HUES6 (cell line): ENCODE data around the gene TAC4.

ENCODE experiments used
- H3K27ac ChIP-seq: 2 replicates; pipeline ENCODE4 v1.7.0; 2013; ENCODE audit warnings: low read depth, mild to moderate bottlenecking, low read length, inconsistent platforms
- H3K27me3 ChIP-seq: 2 replicates; pipeline ENCODE4 v1.6.1; 2013; ENCODE audit warnings: low read length; ENCODE audit not compliant: control insufficient read depth, insufficient read depth
- H3K36me3 ChIP-seq: 2 replicates; pipeline ENCODE4 v1.6.1; 2013; ENCODE audit warnings: low read length; ENCODE audit not compliant: control insufficient read depth, insufficient read depth
- H3K4me1 ChIP-seq: 2 replicates; pipeline ENCODE4 v1.6.1; 2013; ENCODE audit warnings: low read length; ENCODE audit not compliant: control insufficient read depth, insufficient read depth
- H3K4me3 ChIP-seq: 2 replicates; pipeline ENCODE4 v1.5.1; 2013; ENCODE audit warnings: low read depth, low read length
- H3K9ac ChIP-seq: one replicate; pipeline ENCODE4 v1.6.1; 2013; ENCODE audit warnings: mild to moderate bottlenecking, low read length
- H3K9me3 ChIP-seq: 2 replicates; pipeline ENCODE4 v1.6.1; 2013; ENCODE audit warnings: low read depth, low read length; ENCODE audit not compliant: control insufficient read depth, insufficient read depth

The TAC4 gene

DNA sequence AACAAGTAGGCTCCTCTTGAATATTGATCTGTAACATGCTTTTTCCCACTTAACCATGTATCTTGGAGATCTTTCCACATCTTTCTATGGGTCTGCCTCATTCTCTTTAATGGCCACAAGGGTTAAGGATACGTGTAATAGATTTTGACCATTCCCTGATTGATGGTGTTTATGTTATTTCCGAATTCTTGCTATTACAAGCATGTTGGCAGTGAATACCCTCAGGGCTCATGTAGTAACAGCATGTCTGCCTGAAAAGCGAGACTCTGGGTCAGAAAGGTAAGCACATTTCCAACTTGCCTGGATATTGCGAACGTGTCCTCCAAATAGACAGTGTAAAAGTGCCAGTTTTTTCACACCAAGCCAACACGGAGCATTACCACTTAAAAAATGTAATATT, 5.0 kb downstream of the TAC4 start:
- Histone ChIP-seq H3K4me1 (peaks cover 1% of the 10 kb centered on the region; the same call in 1 of the 2 replicates), H3K4me3 (no peak overlapping the region), H3K27ac (no peak overlapping the region), H3K9ac (no peak overlapping the region), H3K9me3 (no peaks in the 10 kb centered on the region), H3K36me3 (peaks cover 15% of the 10 kb centered on the region; the same call in 1 of the 2 replicates), H3K27me3 (no peaks in the 10 kb centered on the region)

DNA sequence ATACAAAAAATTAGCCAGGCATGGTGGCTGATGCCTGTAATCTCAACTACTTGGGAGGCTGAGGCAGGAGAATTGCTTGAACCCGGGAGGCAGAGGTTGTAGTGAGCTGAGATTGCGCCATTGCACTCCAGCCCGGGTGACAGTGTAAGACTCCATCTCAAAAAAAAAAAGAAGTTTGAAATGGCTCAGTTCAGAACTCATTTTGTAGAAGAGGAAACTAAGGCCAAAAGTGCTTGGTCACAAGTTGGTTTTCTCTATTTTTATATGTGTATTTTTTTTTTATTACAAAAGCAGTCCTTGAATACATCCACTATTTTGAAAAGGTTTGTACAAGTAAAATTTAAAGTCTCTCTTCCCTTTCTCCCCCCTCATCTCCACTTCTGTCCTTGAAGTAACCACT, 5.5 kb downstream of the TAC4 start:
- H3K27me3 ChIP-seq = no peaks in the 10 kb centered on the region
- H3K36me3 ChIP-seq = peaks cover 15% of the 10 kb centered on the region; the same call in 1 of the 2 replicates
- no peak overlapping the region for H3K9ac ChIP-seq
- H3K9me3 ChIP-seq = no peaks in the 10 kb centered on the region
- no peak overlapping the region for H3K27ac ChIP-seq
- no peaks in the 10 kb centered on the region for H3K4me1 ChIP-seq
- H3K4me3 ChIP-seq = no peak overlapping the region

DNA sequence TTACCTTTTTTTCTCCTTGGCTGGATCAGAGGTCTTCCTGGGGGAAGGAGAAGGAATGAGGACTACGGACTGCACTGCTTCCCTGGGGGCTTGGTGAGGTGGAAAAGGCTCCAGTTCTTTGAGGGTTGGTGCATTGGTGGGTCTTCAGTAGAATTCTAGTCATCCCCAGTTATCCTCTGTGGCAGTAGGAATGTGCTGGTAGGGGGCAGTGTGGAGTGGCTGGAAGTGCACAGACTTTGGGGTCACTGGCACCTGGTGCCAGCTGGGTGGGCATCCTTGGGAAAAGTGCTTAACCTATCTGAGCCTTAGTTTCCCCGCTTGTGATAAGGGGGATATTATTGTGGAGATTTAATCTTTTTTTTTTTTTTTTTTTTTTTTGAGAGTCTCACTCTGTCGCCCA, 6.3 kb downstream of the TAC4 start:
- no peaks in the 10 kb centered on the region for H3K4me1 ChIP-seq

DNA sequence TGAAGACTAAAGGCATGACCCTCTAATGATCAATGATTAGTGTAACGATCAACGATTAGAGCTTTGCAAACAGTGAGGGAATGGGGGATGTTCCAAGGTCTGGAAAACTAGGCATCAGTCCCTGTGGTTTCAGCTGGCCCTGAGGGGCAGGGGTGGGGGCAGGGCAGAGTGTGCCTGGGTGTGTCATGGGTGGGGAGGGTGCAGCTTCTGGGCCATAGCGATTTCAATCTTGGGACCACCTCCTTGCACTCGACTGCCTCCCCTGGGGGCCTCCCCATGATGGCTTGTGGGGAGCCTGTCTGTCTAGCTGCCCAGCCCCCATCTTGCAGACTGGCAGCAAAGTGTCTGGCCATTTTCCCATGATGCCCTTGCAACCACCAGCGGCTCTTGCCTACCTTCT, 8.4 kb downstream of the TAC4 start:
- Histone ChIP-seq H3K9me3 (no peaks in the 10 kb centered on the region), H3K4me1 (no peaks in the 10 kb centered on the region), H3K27ac (no peak overlapping the region), H3K9ac (no peak overlapping the region), H3K36me3 (peaks cover 20% of the 10 kb centered on the region), H3K27me3 (no peaks in the 10 kb centered on the region), H3K4me3 (no peak overlapping the region)

More for the DNA sequence above, 6.3 kb downstream of the TAC4 start:
- Histone ChIP-seq H3K9me3 (no peaks in the 10 kb centered on the region), H3K4me3 (no peak overlapping the region), H3K9ac (no peak overlapping the region), H3K27me3 (no peaks in the 10 kb centered on the region), H3K27ac (no peak overlapping the region), H3K36me3 (peaks cover 15% of the 10 kb centered on the region)

DNA sequence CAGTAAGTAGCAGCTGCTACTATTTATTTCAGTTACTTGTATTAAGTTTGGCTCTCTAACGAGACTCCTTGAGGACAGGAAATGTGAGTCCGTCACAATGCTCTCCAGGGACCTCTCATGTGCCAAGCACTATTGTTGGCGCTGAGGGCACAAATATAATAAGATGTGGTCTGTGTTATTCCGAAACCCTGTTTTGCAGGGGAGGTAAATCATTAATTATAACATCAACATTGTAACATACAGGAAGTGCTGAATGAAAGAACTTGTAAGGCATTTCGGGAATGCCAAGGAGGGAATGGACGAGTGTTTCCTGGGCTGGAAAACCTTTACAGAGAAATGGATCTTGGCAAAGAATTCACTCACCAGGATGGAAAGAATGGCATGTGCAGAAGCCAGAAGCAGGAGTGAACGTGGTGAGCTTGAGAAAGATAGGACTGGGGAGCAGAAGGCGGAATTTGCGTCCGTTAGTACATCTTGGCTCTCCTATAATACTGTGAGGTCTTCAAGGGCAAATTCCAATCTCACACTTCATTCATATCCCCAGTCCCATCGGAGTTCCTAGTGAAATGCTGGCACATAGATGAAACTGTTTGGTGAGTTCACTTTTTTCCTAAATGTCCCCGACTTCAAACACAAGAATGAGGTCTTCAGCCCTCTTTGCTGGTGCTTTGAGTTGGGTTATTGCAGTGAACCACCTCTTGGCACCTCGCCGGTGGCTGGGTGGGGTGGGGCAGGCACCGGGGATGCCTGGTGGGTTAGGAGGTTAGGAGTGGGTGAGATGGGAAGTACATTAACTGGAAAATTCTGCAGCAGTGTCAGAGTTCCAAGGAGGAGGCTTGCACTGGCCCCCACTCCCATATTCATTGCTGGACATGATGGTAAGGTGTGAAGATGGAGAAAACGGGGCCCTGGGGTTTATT, 11.5 kb downstream of the TAC4 start:
- peaks cover 43% of the 10 kb centered on the region for H3K36me3 ChIP-seq
- H3K9me3 ChIP-seq = no peaks in the 10 kb centered on the region
- H3K27me3 ChIP-seq = no peaks in the 10 kb centered on the region
- no peak overlapping the region for H3K27ac ChIP-seq
- no peak overlapping the region for H3K4me3 ChIP-seq
- no peaks in the 10 kb centered on the region; the same call in 1 of the 2 replicates for H3K4me1 ChIP-seq
- no peak overlapping the region for H3K9ac ChIP-seq

DNA sequence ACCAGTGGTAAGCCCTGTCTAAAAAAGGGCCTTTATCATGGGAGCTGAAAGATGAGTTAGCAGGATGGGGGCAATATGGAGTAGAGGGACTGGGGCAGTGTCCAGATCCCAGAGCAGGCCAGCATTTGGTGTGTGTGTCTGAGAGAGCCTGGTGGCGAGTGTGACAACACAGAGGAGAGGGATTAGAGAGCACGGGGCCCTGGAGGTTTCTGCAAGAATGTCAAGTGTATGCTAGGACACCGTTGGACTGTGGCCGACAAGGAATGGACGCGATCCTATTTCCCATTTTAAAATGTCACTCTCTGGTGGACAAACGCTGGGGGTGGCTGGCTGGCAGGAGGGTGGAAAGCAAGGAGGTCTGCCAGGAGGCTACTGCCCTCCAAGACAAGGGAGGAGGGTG, 12.4 kb downstream of the TAC4 start:
- H3K4me1 ChIP-seq = no peaks in the 10 kb centered on the region; the same call in 1 of the 2 replicates
- no peaks in the 10 kb centered on the region for H3K27me3 ChIP-seq
- H3K27ac ChIP-seq = no peak overlapping the region
- H3K9ac ChIP-seq = no peak overlapping the region
- no peaks in the 10 kb centered on the region for H3K9me3 ChIP-seq
- H3K36me3 ChIP-seq = peaks cover 50% of the 10 kb centered on the region
- no peak overlapping the region for H3K4me3 ChIP-seq

DNA sequence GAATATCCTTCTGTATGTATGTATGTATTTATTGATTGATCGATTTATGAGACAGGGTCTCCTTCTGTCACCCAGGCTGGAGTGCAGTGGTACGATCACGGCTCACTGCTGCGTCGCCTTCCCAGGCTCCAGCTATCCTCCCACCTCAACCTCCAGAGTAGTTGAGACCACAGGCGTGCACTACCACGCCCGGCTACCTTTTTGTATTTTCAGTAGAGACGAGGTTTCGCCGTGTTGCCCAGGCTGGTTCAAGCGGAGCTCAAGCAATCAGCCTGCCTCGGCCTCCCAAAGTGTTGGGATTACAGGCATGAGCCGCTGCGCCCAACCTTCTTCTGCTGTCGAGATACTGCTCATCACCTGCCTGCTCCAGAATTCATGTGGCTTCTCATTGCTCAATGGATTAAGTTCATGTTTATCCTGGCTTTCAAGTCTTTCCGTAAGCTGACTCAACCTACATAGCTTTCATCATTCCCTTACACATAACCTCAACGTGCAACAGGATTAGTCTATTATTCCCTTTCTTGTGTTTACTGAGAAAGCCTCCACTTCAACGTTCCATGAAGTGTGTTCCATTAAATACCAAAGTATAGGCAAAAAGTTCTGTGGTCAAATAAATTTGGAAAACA, 13.6 kb downstream of the TAC4 start:
- H3K27ac ChIP-seq = no peak overlapping the region
- H3K4me1 ChIP-seq = no peaks in the 10 kb centered on the region; the same call in 1 of the 2 replicates
- H3K9me3 ChIP-seq = no peaks in the 10 kb centered on the region
- no peaks in the 10 kb centered on the region for H3K27me3 ChIP-seq
- no peak overlapping the region for H3K9ac ChIP-seq
- H3K36me3 ChIP-seq = peaks cover 60% of the 10 kb centered on the region
- H3K4me3 ChIP-seq = no peak overlapping the region

DNA sequence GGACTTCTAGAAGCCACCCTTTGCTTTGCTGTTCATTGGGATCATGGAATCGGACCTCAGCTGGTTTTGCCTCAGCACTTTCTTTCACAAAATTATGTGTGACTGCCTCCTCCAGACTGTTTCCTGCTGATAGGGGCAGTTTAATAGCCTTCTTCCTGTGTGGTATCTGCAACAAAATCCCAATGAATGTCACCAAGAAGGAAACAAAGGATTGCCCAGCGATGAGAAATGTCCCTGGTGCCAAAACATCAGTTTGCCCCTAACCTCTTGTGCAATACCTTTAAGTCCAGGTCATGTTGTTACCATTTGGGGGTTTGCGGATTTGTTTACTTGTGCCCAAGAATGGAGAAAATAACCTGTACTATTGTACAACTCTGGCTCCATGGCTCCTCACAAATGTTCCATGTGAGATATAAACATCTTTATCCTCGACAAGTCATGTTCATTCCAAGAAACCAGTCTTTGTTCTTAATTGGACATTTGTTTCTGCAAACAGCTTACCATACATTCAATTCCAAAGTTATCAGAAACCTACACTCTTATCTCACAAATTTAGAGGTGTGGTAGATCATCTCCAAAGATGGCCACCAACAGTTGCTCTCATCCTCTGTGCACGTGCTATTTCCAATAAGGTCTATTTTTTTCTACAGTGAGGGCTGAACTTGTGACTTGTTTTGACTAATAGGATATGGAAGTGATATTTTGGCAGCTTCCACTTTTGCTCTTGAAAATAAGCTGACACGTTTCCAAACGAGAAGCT, 14.8 kb downstream of the TAC4 start:
- Histone ChIP-seq H3K27ac (no peak overlapping the region), H3K36me3 (peaks cover 64% of the 10 kb centered on the region)

DNA sequence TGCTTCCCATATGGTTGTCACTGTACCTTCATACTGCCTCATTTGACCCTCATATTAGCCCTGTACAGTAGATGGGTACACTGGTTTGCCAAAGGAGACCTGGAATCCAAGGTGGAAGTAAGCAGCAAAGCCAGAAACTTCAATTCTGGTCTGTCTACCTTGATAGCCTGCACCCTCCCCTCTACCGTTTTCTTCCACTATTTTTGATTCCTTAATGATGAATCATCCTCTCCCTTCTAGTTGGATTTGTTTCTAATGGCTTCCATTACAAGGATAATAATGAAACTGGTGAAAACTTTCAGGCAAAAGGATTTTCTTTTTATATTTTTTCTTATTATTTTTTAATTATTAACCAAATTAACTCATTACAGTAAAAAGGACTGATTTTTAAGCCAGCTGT, 17.3 kb downstream of the TAC4 start:
- Histone ChIP-seq H3K27me3 (no peaks in the 10 kb centered on the region), H3K9ac (no peak overlapping the region), H3K4me1 (no peaks in the 10 kb centered on the region; the same call in 1 of the 2 replicates), H3K9me3 (no peaks in the 10 kb centered on the region), H3K36me3 (peaks cover 83% of the 10 kb centered on the region), H3K4me3 (no peak overlapping the region), H3K27ac (no peak overlapping the region)

More for the DNA sequence above, 14.8 kb downstream of the TAC4 start:
- H3K9ac ChIP-seq = no peak overlapping the region
- H3K9me3 ChIP-seq = no peaks in the 10 kb centered on the region
- H3K27me3 ChIP-seq = no peaks in the 10 kb centered on the region
- no peak overlapping the region for H3K4me3 ChIP-seq
- no peaks in the 10 kb centered on the region; the same call in 1 of the 2 replicates for H3K4me1 ChIP-seq

DNA sequence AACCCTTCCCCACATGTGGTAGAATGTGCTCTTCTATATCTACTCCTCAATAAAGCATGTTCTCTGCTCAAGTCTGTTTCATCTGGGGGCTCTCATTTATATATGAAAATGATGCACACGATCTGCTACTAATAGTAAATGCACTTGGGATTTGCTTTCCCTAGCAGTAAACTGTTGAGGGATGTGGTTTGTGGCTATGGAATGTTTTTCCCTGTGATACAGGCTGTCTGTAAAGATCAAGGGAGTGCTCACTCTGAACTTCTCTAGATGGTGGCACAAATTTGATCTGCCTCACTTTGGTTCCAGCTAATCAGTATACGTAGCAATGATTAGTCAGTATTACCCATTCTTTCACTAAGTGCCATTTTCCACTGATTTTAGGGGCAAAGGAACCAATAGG, 18.8 kb downstream of the TAC4 start:
- no peak overlapping the region for H3K9ac ChIP-seq
- H3K27me3 ChIP-seq = no peaks in the 10 kb centered on the region
- H3K4me3 ChIP-seq = no peak overlapping the region
- peaks cover 90% of the 10 kb centered on the region for H3K36me3 ChIP-seq
- H3K9me3 ChIP-seq = no peaks in the 10 kb centered on the region
- no peak overlapping the region for H3K27ac ChIP-seq
- no peaks in the 10 kb centered on the region; the same call in none of the 2 replicates for H3K4me1 ChIP-seq
